Right lobe of liver (tissue), 4 donors: ENCODE data around the gene FOSB.

Source experiments
- CTCF ChIP-seq, 4 donors: fragments of 200-600 bp in 3 of 4; fragments of 450-650 bp in 1 of 4; IDR thresholded peaks; one replicate each; pipeline versions ENCODE4 v1.5.1 to v1.8.0; 2016 to 2022; ENCODE audit warnings: antibody characterized with exemption in 4 of 4, mild to moderate bottlenecking in 2 of 4
- POLR2A ChIP-seq: fragments of 450-650 bp; IDR thresholded peaks from one replicate; pipeline ENCODE4 v1.6.1; 2017; ENCODE audit warnings: antibody characterized with exemption, mild to moderate bottlenecking
- donor health status: DM: no; HTN: no; CAD: no.
- donor health status: DM: no; HTN: no; CAD: no.
- donor health status: DM: no; HTN: yes; CAD: no.

GRCh38 chr19:45420871-45421270, 46.9 kb upstream of the FOSB start:
- TF ChIP-seq CTCF (IDR thresholded peaks at IDR 0.05) (no peak), POLR2A (no peak)
